OCI-LY1 (cell line): ENCODE results near the gene MMS19.

Source experiments
- EZH2 ChIP-seq: fragments of 200-600 bp; sonication (generic), shearing (Covaris generic); IDR thresholded peaks from 2 replicates; pipeline ENCODE4 v1.8.0; 2017; ENCODE audit warnings: borderline replicate concordance, mixed run types, mild to moderate bottlenecking, antibody characterized with exemption, low read length, moderate library complexity, mixed read lengths
- TF ChIP-seq, protein P1 (sequence below): fragments of 200-600 bp; sonication (generic), shearing (Covaris generic); IDR thresholded peaks from 2 replicates; pipeline ENCODE4 v1.5.1; 2017; ENCODE audit warnings: mild to moderate bottlenecking, antibody characterized with exemption, low read length, moderate library complexity, mixed read lengths

DNA sequence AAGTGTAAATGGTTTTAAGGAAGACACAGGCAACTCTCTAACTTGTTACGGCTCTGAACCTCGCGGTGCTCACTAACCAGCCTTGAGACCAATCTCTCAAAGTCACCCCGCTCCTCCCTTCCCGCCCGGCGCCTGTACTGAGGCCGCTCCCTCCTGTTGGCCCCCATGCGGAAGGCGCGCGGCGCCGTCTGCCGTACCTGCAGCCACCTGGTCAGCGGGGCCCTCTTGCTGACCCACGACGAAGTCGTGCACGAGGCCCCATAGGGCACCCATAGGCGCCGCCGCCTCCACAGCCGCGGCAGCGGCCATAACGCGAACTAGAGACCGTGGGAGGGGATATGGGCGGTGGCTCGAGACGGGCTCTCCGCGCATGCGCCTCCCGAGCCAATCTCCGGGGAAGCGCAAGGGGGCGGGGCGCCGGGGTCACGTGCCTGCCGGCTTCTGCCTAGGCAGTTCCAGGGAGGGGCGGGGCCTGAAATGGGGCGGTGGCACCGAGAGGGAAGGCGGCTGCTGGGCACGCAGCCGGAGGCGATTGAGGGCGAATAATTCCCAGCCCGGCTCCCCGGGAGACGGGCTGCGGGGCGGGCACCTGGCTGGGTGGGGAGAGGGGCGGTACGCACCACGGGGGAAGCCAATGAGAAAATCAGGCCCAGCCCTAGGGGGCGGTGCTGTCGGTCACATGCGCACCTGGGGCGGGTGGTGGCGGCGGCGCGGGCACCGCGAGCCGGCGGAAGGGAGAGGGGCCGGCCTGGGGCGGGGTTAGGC, at the start of gene MMS19:
- TF ChIP-seq, protein P1, sequence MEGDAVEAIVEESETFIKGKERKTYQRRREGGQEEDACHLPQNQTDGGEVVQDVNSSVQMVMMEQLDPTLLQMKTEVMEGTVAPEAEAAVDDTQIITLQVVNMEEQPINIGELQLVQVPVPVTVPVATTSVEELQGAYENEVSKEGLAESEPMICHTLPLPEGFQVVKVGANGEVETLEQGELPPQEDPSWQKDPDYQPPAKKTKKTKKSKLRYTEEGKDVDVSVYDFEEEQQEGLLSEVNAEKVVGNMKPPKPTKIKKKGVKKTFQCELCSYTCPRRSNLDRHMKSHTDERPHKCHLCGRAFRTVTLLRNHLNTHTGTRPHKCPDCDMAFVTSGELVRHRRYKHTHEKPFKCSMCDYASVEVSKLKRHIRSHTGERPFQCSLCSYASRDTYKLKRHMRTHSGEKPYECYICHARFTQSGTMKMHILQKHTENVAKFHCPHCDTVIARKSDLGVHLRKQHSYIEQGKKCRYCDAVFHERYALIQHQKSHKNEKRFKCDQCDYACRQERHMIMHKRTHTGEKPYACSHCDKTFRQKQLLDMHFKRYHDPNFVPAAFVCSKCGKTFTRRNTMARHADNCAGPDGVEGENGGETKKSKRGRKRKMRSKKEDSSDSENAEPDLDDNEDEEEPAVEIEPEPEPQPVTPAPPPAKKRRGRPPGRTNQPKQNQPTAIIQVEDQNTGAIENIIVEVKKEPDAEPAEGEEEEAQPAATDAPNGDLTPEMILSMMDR: no peak
- TF ChIP-seq EZH2: no peak
